Neural cell (in vitro differentiated cells): ENCODE data around the gene TLR7. TPM values are rescaled to one million over a fixed set of nuclear protein-coding genes. Genes with fewer than 3 reads are reported as not detected.

ENCODE experiments used
- H2AFZ ChIP-seq: fragments of 200-600, 300-800 bp; sonication (generic), shearing (Covaris generic); 2 replicates; pipeline ENCODE4 v1.6.0; 2014; ENCODE audit warnings: low read depth, mild to moderate bottlenecking, antibody characterized with exemption, low read length, moderate library complexity
- H3F3A ChIP-seq: fragments of 200-600 bp; shearing (Covaris generic); 2 replicates; pipeline ENCODE4 v1.6.1; 2016; ENCODE audit warnings: mild to moderate bottlenecking, moderate library complexity, mixed read lengths, antibody characterized with exemption, low read length; ENCODE audit not compliant: insufficient read depth, poor library complexity, severe bottlenecking
- H3K27ac ChIP-seq: fragments of 200-600, 300-800 bp; sonication (generic), shearing (Covaris generic); 2 replicates; pipeline ENCODE4 v1.5.1; 2014; ENCODE audit warnings: mild to moderate bottlenecking, low read length, moderate library complexity
- H3K27me3 ChIP-seq: fragments of 300-800, 200-600 bp; sonication (generic), shearing (Covaris generic); 2 replicates; pipeline ENCODE4 v1.6.0; 2014; ENCODE audit warnings: mild to moderate bottlenecking, low read depth, low read length, moderate library complexity; ENCODE audit not compliant: insufficient read depth
- H3K36me3 ChIP-seq: fragments of 300-800, 200-600 bp; sonication (generic), shearing (Covaris generic); 2 replicates; pipeline ENCODE4 v1.5.1; 2014; ENCODE audit warnings: mild to moderate bottlenecking, antibody characterized with exemption, low read length, moderate library complexity; ENCODE audit not compliant: insufficient read depth
- H3K4me2 ChIP-seq: fragments of 300-800, 200-600 bp; sonication (generic), shearing (Covaris generic); 2 replicates; pipeline ENCODE4 v1.6.0; 2014; ENCODE audit warnings: mild to moderate bottlenecking, low read length
- H3K4me3 ChIP-seq: fragments of 300-800, 200-600 bp; sonication (generic), shearing (Covaris generic); 2 replicates; pipeline ENCODE4 v1.5.1; 2014; ENCODE audit warnings: mild to moderate bottlenecking, low read length, moderate library complexity
- H3K79me2 ChIP-seq: fragments of 200-600 bp; shearing (Covaris generic); replicated peaks from 2 replicates; pipeline ENCODE4 v1.6.0; 2014; ENCODE audit warnings: mild to moderate bottlenecking, low read length, moderate library complexity; ENCODE audit not compliant: insufficient read depth
- H3K9ac ChIP-seq: fragments of 300-800, 200-600 bp; sonication (generic), shearing (Covaris generic); 2 replicates; pipeline ENCODE4 v1.6.1; 2016; ENCODE audit warnings: mild to moderate bottlenecking, low read length, mixed read lengths
- H3K9me2 ChIP-seq: fragments of 200-600 bp; shearing (Covaris generic); 2 replicates; pipeline ENCODE4 v1.6.1; 2016; ENCODE audit warnings: mild to moderate bottlenecking, low read length, mixed read lengths; ENCODE audit not compliant: insufficient read depth
- H3K9me3 ChIP-seq: fragments of 200-600, 300-800 bp; sonication (generic), shearing (Covaris generic); 2 replicates; pipeline ENCODE4 v1.6.1; 2016; ENCODE audit warnings: mild to moderate bottlenecking, mixed run types, low read length, moderate library complexity, mixed read lengths
- H4K20me1 ChIP-seq: fragments of 200-600 bp; shearing (Covaris generic); 2 replicates; pipeline ENCODE4 v1.6.1; 2016; ENCODE audit warnings: mild to moderate bottlenecking, mixed run types; ENCODE audit not compliant: insufficient read depth
- EP300 ChIP-seq: fragments of 450-650 bp; conservative IDR thresholded peaks from 2 replicates; pipeline ENCODE4 v1.6.1; 2014; ENCODE audit warnings: antibody characterized with exemption, mild to moderate bottlenecking, moderate library complexity; ENCODE audit not compliant: poor library complexity, severe bottlenecking
- EZH2 ChIP-seq: fragments of 200-600, 300-800 bp; shearing (Covaris generic), sonication (generic); IDR thresholded peaks from 2 replicates; pipeline ENCODE4 v1.6.1; 2014; ENCODE audit warnings: antibody characterized with exemption, low read length, borderline replicate concordance, mild to moderate bottlenecking; ENCODE audit not compliant: insufficient read depth, poor library complexity, severe bottlenecking
- MXI1 ChIP-seq: fragments of 450-650 bp; conservative IDR thresholded peaks from 2 replicates; pipeline ENCODE4 v1.6.1; 2014; ENCODE audit warnings: antibody characterized with exemption, mild to moderate bottlenecking; ENCODE audit not compliant: poor library complexity, severe bottlenecking
- POLR2AphosphoS5 ChIP-seq: IDR thresholded peaks from 2 replicates; pipeline ENCODE4 v1.6.1; 2012
- RAD21 ChIP-seq: fragments of 450-650 bp; conservative IDR thresholded peaks from 2 replicates; pipeline ENCODE4 v1.6.1; 2014; ENCODE audit warnings: antibody characterized with exemption, mild to moderate bottlenecking, moderate library complexity
- SMC3 ChIP-seq: fragments of 450-650 bp; conservative IDR thresholded peaks from 2 replicates; pipeline ENCODE4 v1.6.1; 2014; ENCODE audit warnings: antibody characterized with exemption, mild to moderate bottlenecking, moderate library complexity; ENCODE audit not compliant: poor library complexity
- TAF1 ChIP-seq: IDR thresholded peaks from 2 replicates; pipeline ENCODE4 v1.6.1; 2012; ENCODE audit warnings: low read depth
- polyA plus RNA-seq: library from polyadenylated mRNA; depleted of rRNA; stranded (reverse); fragments of >200 nt; gene quantifications from 2 replicates; pipeline ENCODE4 v1.2.3, GENCODE V29; 2014
- TF ChIP-seq, protein P1 (sequence below): fragments of 450-650 bp; IDR thresholded peaks from 2 replicates; pipeline ENCODE4 v1.5.1; 2014; ENCODE audit warnings: antibody characterized with exemption, mild to moderate bottlenecking, moderate library complexity; ENCODE audit not compliant: poor library complexity, severe bottlenecking
- TF ChIP-seq, protein P2 (sequence below): IDR thresholded peaks from 2 replicates; pipeline ENCODE4 v1.6.1; 2012; ENCODE audit warnings: borderline replicate concordance

Gene TLR7
- polyA plus RNA-seq, 1 donor from 2014 or later: not detected

- Histone ChIP-seq H3K27me3 (no peaks in the 10 kb centered on the region), H3K4me3 (no peak overlapping the region), H3K79me2 (no peaks in the 10 kb centered on the region), H3K9me3 (no peaks in the 10 kb centered on the region), H3K36me3 (no peaks in the 10 kb centered on the region), H2AFZ (no peak overlapping the region), H3K27ac (no peak overlapping the region), H3K9me2 (no peaks in the 10 kb centered on the region), H3K9ac (no peak overlapping the region), H4K20me1 (no peaks in the 10 kb centered on the region), H3K4me2 (no peak overlapping the region), H3F3A (no peaks in the 10 kb centered on the region)
- TF ChIP-seq SMC3 (no peak), MXI1 (no peak), EP300 (no peak), TAF1 (no peak)
- TF ChIP-seq, protein P1, sequence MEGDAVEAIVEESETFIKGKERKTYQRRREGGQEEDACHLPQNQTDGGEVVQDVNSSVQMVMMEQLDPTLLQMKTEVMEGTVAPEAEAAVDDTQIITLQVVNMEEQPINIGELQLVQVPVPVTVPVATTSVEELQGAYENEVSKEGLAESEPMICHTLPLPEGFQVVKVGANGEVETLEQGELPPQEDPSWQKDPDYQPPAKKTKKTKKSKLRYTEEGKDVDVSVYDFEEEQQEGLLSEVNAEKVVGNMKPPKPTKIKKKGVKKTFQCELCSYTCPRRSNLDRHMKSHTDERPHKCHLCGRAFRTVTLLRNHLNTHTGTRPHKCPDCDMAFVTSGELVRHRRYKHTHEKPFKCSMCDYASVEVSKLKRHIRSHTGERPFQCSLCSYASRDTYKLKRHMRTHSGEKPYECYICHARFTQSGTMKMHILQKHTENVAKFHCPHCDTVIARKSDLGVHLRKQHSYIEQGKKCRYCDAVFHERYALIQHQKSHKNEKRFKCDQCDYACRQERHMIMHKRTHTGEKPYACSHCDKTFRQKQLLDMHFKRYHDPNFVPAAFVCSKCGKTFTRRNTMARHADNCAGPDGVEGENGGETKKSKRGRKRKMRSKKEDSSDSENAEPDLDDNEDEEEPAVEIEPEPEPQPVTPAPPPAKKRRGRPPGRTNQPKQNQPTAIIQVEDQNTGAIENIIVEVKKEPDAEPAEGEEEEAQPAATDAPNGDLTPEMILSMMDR: no peak
Measured at GRCh38 chrX:12930150-12930549, 63.3 kb downstream of the TLR7 start.

DNA sequence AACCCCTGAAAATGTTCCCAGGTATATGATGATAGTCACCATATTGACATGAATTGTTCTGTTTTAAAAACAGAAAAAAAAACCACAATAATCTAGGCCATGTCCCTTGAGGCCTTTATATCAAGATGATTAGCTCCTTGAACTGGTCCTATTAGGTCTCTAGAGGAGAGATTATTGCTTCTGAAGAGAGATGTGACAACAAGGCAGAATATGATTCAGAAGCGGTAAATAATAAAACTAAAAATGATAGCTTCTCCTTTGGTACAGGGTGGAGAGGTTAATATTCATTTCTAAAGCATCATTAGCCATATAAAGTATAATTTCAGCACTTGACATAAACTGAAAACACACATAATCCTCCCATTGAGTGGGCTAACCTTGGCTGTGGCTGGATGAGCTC lies 65.4 kb downstream of the TLR7 start:
- Histone ChIP-seq H4K20me1 (no peaks in the 10 kb centered on the region), H2AFZ (no peak overlapping the region), H3K79me2 (no peaks in the 10 kb centered on the region), H3K4me3 (no peak overlapping the region), H3F3A (no peaks in the 10 kb centered on the region), H3K27me3 (no peaks in the 10 kb centered on the region), H3K9ac (no peak overlapping the region), H3K27ac (no peak overlapping the region), H3K36me3 (no peaks in the 10 kb centered on the region), H3K9me3 (no peaks in the 10 kb centered on the region), H3K9me2 (no peaks in the 10 kb centered on the region), H3K4me2 (no peak overlapping the region)
- no peak for TF ChIP-seq RAD21
- TF ChIP-seq POLR2AphosphoS5: no peak
- TF ChIP-seq TAF1: no peak
- TF ChIP-seq EZH2: no peak
- TF ChIP-seq, protein P2, sequence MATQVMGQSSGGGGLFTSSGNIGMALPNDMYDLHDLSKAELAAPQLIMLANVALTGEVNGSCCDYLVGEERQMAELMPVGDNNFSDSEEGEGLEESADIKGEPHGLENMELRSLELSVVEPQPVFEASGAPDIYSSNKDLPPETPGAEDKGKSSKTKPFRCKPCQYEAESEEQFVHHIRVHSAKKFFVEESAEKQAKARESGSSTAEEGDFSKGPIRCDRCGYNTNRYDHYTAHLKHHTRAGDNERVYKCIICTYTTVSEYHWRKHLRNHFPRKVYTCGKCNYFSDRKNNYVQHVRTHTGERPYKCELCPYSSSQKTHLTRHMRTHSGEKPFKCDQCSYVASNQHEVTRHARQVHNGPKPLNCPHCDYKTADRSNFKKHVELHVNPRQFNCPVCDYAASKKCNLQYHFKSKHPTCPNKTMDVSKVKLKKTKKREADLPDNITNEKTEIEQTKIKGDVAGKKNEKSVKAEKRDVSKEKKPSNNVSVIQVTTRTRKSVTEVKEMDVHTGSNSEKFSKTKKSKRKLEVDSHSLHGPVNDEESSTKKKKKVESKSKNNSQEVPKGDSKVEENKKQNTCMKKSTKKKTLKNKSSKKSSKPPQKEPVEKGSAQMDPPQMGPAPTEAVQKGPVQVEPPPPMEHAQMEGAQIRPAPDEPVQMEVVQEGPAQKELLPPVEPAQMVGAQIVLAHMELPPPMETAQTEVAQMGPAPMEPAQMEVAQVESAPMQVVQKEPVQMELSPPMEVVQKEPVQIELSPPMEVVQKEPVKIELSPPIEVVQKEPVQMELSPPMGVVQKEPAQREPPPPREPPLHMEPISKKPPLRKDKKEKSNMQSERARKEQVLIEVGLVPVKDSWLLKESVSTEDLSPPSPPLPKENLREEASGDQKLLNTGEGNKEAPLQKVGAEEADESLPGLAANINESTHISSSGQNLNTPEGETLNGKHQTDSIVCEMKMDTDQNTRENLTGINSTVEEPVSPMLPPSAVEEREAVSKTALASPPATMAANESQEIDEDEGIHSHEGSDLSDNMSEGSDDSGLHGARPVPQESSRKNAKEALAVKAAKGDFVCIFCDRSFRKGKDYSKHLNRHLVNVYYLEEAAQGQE: no peak
- TF ChIP-seq MXI1: no peak
- no peak for TF ChIP-seq SMC3

DNA sequence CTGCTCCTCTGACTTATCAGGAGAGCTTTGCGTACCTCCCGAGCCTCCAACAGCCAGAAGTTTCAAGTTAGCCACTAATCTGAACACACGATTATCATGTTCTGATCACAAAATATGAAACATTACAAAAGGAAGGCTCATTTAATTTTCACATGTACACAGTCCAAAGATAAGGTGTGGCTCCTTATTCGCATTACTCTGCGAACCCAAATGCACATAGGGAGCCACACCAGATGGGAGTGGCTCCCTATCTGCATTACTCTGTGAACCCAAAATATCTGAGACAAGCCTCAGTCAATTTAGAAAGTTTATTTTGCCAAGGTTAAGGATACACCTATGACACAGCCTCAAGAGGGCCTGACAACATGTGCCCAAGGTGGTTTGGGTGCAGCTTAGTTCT lies 68.0 kb downstream of the TLR7 start:
- no peak overlapping the region for H3K4me3 ChIP-seq
- H2AFZ ChIP-seq: no peak overlapping the region
- no peaks in the 10 kb centered on the region for H3K36me3 ChIP-seq
- no peaks in the 10 kb centered on the region for H3K27me3 ChIP-seq
- TF ChIP-seq RAD21: no peak
- TF ChIP-seq TAF1: no peak
- TF ChIP-seq SMC3: no peak
- TF ChIP-seq, protein P2: no peak
- TF ChIP-seq MXI1: no peak
- no peak for TF ChIP-seq POLR2AphosphoS5
- no peak for TF ChIP-seq EP300
- no peak for TF ChIP-seq EZH2
- TF ChIP-seq, protein P1: no peak
- no peaks in the 10 kb centered on the region for H3K9me2 ChIP-seq
- no peak overlapping the region for H3K4me2 ChIP-seq
- no peak overlapping the region for H3K27ac ChIP-seq
- H3K9ac ChIP-seq: no peak overlapping the region
- H4K20me1 ChIP-seq: no peaks in the 10 kb centered on the region
- H3K9me3 ChIP-seq: no peaks in the 10 kb centered on the region
- H3K79me2 ChIP-seq: no peaks in the 10 kb centered on the region
- H3F3A ChIP-seq: no peaks in the 10 kb centered on the region
